SIG-M5 (cell line): ENCODE measurements around the gene GOT1.

Experiments used
- DNase-seq: peaks from one replicate; lab custom pipeline; 2025; lab: John Stamatoyannopoulos, UW

The GOT1 gene

GRCh38 chr10:99430451-99431189 is at the start of gene GOT1:
Gene GOT1, minus strand, starts transcription at chr10:99430624. Its CDS starts 59 bp downstream, at chr10:99430565.
- DNase-seq = peak; percentile 94

GRCh38 chr10:99470327-99470726 is 39.9 kb upstream of the GOT1 start:
- DNase-seq = no peak

GRCh38 chr10:99467236-99467999 is 37.0 kb upstream of the GOT1 start:
- DNase-seq = no peak

- DNase-seq = no peak
Measured at GRCh38 chr10:99466632-99467223, 36.3 kb upstream of the GOT1 start.

GRCh38 chr10:99461230-99461629 is 30.8 kb upstream of the GOT1 start:
- no peak for DNase-seq

GRCh38 chr10:99460070-99460469 is 29.6 kb upstream of the GOT1 start:
- DNase-seq = no peak

GRCh38 chr10:99459217-99459616 is 28.8 kb upstream of the GOT1 start:
- no peak for DNase-seq

GRCh38 chr10:99457813-99458212 is 27.4 kb upstream of the GOT1 start:
- DNase-seq = no peak

- DNase-seq = no peak
Measured at GRCh38 chr10:99456931-99457288, 26.5 kb upstream of the GOT1 start.

GRCh38 chr10:99456207-99456930 is 25.9 kb upstream of the GOT1 start:
- no peak for DNase-seq

- no peak for DNase-seq
Measured at GRCh38 chr10:99451981-99452380, 21.6 kb upstream of the GOT1 start.

- no peak for DNase-seq
Measured at GRCh38 chr10:99451499-99451788, 21.0 kb upstream of the GOT1 start.

- no peak for DNase-seq
Measured at GRCh38 chr10:99450624-99451498, 20.4 kb upstream of the GOT1 start.

GRCh38 chr10:99450156-99450555 is 19.7 kb upstream of the GOT1 start:
- no peak for DNase-seq

- DNase-seq = no peak
Measured at GRCh38 chr10:99449023-99449422, 18.6 kb upstream of the GOT1 start.

- DNase-seq = no peak
Measured at GRCh38 chr10:99444383-99445045, 14.1 kb upstream of the GOT1 start.

- DNase-seq = no peak
Measured at GRCh38 chr10:99443500-99443899, 13.1 kb upstream of the GOT1 start.

- no peak for DNase-seq
Measured at GRCh38 chr10:99442394-99442793, 12.0 kb upstream of the GOT1 start.

GRCh38 chr10:99438890-99439289 is 8.5 kb upstream of the GOT1 start:
- no peak for DNase-seq

GRCh38 chr10:99435986-99436638 is 5.7 kb upstream of the GOT1 start:
- no peak for DNase-seq
